Omental fat pad (tissue), 4 donors: Measurements from ENCODE around the gene HAGHL. TPM values are rescaled to one million over a fixed set of nuclear protein-coding genes. Genes with fewer than 3 reads are reported as not detected.

Source experiments
- ATAC-seq: fragments of 150-250 bp; one replicate; pipeline ENCODE4 v1.9.1; 2016; ENCODE audit warnings: mild to moderate bottlenecking, moderate library complexity; ENCODE audit not compliant: low FRiP score
- DNase-seq: peaks from one replicate; pipeline ENCODE4 v3.0.0-alpha.2; 2019; ENCODE audit warnings: low spot score
- total RNA-seq, 4 donors: library from RNA; depleted of rRNA; stranded (reverse); fragments of >200 nt; gene quantifications; one replicate each; pipeline ENCODE4 v1.1.0, GENCODE V29; 2016
- TF ChIP-seq, protein P1 (sequence below), 3 donors: fragments of 450-650 bp; IDR thresholded peaks; one replicate each; pipeline ENCODE4 v1.5.1; 2016 to 2017; ENCODE audit warnings: antibody characterized with exemption in 3 of 3, mild to moderate bottlenecking in 3 of 3, moderate library complexity in 2 of 3

HAGHL gene
- total RNA-seq, 4 donors from 2014 or later: 0.79 to 7.3 (median 4.6) TPM

DNA sequence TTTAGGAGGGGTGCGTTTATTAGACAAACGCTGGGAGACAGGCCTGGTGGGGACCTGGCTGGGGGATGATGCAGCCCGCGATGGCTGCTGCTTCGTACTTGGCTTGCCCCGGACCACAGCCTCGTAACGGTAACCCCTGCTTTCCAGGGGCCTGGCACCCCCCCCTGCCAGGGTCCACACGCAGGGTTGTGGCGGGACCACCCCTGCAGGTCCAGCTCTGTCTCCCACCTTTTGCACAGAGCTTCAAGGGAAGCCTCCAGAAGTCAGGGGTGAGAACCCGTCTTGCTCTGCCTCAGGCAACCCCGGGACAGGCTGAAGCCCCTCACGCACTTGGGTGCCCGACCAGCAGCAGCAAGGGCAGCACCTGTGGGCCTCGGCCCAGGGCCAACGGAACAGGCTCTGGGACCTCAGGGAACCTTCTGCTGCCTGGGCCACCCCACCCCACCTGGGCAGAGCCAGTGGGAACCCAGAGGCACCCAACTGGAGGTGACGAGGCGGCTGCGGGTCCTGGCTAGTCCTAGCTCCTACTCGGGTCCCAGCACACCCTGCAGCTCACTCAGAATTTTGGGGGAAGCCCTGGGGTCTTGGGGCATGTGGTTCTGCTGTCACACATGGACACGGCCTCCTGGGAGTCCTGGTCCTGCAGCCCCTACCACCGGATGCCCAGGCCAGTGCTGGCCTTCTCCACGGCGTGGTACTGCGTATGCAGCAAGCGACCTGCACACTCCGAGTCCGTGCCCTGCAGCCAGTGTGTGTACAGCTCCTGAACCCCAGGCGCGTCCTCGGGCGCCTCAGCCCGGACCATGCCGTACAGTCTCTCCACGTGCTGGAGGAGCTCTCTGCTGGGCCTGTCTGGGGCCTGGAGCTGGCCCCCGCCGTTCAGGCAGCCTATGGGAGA, 3.1 kb downstream of the HAGHL start:
- ATAC-seq (no peak), DNase-seq (no peak)
- TF ChIP-seq, protein P1, sequence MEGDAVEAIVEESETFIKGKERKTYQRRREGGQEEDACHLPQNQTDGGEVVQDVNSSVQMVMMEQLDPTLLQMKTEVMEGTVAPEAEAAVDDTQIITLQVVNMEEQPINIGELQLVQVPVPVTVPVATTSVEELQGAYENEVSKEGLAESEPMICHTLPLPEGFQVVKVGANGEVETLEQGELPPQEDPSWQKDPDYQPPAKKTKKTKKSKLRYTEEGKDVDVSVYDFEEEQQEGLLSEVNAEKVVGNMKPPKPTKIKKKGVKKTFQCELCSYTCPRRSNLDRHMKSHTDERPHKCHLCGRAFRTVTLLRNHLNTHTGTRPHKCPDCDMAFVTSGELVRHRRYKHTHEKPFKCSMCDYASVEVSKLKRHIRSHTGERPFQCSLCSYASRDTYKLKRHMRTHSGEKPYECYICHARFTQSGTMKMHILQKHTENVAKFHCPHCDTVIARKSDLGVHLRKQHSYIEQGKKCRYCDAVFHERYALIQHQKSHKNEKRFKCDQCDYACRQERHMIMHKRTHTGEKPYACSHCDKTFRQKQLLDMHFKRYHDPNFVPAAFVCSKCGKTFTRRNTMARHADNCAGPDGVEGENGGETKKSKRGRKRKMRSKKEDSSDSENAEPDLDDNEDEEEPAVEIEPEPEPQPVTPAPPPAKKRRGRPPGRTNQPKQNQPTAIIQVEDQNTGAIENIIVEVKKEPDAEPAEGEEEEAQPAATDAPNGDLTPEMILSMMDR (IDR thresholded peaks at IDR 0.05): no peak

DNA sequence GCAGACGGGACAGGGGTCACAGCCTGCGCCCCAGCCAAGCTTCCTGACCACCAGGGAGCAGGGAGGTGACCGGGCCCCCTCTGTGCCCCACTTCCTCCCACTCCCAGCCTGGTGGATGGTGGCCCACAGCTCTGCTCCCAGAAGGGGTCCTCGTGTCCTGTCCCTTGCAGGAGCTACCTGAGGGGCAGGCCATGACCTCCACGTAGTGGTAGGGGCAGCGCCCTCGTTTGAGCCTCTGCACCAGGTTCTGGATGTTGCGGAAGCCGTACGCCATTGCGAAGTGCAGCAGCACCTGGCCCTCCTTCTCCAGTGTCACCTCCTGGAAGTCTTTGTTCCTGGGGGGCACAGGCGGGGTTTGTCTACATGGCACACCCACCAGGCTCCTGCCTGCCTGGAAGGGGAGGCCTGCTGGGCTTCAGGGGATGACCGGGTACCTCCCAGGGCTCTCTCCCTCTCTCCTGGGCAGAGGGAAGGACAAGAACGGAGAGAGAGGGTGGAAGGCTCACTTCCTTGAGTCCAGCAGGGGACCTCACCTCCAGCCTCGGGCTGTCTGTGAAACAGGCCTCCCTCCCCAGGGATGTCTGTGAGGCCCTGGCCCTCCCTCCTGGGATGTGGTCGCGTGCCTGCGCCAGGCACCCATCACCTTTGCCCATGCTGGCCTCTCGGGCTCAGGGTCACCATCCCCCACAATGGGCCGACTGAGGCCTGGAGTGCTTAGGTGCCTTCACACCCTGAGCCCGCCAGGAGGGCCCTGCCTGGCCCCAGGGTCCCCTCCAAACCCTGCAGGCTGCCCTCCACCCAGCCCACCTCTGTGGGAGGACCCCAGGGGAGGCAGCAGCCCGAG, 4.0 kb downstream of the HAGHL start:
- no peak for ATAC-seq
- DNase-seq: no peak
- TF ChIP-seq, protein P1 (IDR thresholded peaks at IDR 0.05): no peak

- TF ChIP-seq, protein P1 (IDR thresholded peaks at IDR 0.05): no peak
- no peak for DNase-seq
- no peak for ATAC-seq
These were observed 5.4 kb downstream of the HAGHL start for GRCh38 chr16:732332-732731.

DNA sequence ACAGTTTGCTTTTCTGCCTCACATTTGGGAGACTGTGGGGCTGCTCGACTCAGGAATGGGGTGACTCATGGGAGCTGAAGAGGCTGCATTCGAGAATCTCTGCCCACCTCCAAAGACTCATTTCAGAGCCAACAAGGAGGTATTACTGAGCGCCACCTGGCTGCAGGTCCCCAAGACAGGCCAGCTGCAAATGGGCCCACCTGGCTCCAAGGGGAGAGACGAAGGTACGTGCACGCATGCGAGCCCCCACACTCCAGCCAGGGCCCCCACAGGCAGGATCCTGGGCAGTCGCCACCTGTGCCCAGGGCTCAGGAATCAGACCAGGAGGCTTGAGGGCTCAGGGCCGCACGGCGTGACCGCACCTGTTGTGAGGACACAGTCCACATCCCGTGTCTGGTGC, 6.0 kb downstream of the HAGHL start:
- DNase-seq: no peak
- ATAC-seq: no peak
- TF ChIP-seq, protein P1 (IDR thresholded peaks at IDR 0.05): no peak

DNA sequence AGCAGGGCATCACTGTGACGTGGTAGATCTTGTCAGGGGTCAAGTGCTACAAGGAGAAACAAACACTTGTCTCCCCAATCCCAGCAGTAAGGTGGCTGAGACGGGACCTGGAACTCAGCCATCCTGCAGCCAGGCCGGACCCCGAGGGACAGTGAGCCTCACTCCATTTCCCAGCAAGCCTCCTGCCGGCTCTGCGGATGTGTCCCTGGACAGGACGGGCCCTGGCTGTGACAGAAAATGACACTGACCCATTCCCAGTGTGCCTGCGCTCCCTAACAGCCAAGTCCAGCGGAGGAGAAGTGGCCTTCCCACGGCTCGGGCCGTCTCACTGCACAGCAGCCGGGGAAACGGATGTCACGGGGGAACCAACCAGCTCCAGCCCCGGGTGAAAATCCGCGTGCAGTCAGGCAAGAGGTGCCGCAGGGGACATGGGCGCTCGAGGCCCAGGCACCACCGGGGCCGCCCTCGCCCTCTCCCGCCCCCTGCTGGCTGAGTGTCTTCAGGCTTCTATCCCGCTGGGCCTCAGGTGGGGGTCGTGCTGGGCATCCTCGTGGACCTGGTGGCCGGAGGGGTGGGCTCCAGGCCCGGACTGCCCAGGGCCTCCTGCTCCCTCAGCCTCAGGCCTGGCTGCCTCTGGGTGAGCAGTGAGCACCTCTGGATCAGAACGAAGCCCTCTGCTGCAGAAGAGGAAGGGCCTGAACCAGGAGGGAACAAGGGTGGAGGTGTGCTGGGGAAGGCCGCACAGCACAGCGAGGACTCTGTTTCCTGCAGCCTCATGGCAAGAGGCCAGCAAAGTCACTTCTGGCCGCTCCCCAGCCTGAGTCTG, 6.7 kb downstream of the HAGHL start:
- DNase-seq: no peak
- TF ChIP-seq, protein P1 (IDR thresholded peaks at IDR 0.05): no peak
- no peak for ATAC-seq

- DNase-seq (no peak), ATAC-seq (no peak)
- TF ChIP-seq, protein P1 (IDR thresholded peaks at IDR 0.05): no peak
These were observed 7.5 kb downstream of the HAGHL start for GRCh38 chr16:734208-734980.
